GM12872 (cell line): ENCODE data around the gene HELB.

ENCODE experiments used
- TF ChIP-seq, protein P1 (sequence below): IDR thresholded peaks from 3 replicates; pipeline ENCODE4 v1.5.1; 2011; ENCODE audit warnings: low read depth, mild to moderate bottlenecking, low read length, moderate library complexity; ENCODE audit not compliant: insufficient read depth

The HELB gene

DNA sequence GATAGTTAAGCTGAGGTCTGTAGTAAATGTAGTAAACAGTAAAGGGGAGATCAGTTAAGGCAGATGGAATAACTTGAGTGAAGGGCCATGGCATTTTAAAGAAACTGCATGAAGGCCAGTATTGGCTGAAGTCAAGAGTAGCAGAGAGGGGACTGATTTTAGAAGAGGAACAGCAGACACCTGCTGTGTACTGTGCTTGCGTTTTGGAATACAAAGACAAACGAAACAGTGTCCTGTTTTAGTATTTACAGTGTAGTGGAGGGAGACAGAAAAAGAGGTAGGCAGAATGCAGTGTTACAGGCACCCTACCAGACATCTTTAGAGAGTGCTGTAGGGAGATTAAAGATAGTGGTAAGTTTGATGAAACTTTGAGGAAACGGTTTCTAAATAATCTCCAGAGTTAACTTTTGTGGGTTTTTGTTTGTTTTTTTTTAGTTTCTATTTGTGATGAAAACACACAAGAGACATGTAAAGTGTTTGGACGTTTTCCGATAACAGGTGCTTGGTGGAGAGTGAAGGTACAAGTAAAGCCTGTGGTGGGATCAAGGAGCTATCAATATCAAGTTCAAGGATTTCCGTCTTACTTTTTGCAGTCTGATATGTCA, 2.1 kb downstream of the HELB start:
- TF ChIP-seq, protein P1, sequence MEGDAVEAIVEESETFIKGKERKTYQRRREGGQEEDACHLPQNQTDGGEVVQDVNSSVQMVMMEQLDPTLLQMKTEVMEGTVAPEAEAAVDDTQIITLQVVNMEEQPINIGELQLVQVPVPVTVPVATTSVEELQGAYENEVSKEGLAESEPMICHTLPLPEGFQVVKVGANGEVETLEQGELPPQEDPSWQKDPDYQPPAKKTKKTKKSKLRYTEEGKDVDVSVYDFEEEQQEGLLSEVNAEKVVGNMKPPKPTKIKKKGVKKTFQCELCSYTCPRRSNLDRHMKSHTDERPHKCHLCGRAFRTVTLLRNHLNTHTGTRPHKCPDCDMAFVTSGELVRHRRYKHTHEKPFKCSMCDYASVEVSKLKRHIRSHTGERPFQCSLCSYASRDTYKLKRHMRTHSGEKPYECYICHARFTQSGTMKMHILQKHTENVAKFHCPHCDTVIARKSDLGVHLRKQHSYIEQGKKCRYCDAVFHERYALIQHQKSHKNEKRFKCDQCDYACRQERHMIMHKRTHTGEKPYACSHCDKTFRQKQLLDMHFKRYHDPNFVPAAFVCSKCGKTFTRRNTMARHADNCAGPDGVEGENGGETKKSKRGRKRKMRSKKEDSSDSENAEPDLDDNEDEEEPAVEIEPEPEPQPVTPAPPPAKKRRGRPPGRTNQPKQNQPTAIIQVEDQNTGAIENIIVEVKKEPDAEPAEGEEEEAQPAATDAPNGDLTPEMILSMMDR = no peak

DNA sequence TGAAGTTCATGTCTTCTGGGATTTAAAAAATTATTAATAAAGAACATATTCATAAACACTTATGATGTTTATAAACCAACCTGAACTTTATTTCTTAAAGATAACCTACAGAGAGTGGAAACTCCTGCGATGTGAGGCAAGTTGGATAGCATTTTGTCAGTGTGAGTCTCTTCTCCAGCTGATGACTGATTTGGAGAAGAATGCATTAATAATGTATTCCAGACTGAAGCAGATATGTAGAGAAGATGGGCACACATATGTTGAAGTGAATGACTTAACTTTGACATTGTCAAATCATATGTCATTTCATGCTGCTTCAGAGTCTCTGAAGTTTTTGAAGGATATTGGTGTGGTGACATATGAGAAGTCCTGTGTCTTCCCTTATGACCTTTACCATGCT, 7.3 kb downstream of the HELB start:
- TF ChIP-seq, protein P1 = no peak

DNA sequence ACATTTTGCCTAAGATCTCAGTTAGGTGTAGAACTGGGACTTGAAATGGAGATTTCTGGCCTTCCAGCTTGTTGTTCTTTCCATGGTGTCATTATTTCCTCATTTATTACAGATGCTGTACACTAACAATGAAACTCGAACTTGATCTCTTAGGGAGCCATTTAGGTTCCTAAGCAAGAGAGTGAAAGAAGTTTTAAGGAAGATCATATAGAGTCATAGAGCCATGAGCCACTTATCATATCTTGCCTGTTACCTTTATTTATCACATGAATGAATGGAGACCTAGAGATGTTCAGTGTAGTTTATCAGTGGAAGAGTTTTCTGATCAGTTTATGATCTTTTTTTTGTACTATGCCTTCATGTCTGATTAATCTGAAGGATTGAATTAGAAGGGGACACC, 9.9 kb downstream of the HELB start:
- TF ChIP-seq, protein P1 = no peak

DNA sequence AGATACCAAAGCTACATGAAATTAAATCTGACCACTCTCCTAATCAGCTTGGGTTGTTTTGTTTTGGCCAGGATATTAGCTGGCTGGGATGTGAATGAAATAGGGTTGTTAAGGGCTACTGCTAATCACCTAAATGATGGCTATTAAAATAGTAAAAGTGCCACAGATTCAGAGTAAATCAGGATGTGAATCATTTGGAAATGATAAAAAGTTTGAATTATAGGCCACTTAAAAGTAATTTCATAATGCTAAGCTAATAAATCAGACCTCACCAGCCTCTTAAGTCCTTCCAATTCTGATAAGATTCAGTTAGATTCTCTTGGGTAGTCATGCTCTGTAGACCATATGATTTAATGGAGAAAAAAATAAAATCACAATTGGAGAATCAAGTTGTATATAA, 12.0 kb downstream of the HELB start:
- TF ChIP-seq, protein P1 = no peak

DNA sequence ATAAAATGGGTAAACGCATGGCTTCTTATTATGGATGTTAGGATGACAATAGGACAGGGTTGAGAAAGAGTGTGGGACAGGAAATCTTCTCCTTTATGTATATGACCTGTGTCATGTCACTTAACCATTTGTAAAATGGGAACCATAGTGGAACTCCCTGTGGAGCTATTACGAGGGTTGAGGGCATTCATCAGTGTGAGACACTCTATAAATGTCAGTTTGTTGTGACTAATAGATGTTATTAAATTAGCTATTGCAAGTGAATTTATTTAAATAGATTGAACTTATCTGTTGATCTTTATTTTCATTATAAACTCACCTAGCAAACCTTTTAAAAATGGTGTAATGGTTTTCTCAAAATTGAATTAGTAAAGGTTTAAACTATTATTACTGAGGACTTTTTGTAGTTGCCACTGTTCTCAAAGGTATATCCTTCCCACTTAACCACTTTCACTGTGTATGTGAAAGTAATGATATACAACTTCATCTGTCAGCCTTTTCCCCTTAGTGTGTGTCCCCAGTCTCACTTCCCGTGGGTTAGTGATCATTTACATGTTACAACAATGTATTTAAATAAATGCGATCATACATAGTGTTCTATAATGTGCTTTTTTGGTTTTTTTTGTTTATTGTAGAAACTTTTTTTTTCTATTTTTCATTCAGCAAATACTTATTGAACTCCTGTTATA, 17.1 kb downstream of the HELB start:
- TF ChIP-seq, protein P1 = no peak

DNA sequence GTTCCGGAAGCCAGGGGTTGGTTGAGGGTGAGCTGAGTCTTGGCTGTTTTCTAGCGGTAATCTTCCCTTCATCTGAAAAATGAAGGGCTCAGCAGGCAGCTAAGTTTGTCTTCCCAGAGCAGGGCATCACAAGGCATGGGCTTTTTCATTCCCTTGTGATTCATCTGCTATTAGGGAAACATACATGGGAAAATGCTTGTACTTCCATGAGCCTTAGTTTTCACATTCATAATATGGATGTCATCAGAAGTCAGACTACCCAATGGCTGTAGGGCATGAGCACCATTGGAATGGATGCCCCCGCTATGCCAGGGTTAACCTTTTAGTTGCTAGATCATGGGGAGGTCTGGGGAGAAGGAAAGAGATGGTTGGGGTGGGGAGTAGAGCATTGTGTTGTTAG, 18.7 kb downstream of the HELB start:
- TF ChIP-seq, protein P1 = no peak

DNA sequence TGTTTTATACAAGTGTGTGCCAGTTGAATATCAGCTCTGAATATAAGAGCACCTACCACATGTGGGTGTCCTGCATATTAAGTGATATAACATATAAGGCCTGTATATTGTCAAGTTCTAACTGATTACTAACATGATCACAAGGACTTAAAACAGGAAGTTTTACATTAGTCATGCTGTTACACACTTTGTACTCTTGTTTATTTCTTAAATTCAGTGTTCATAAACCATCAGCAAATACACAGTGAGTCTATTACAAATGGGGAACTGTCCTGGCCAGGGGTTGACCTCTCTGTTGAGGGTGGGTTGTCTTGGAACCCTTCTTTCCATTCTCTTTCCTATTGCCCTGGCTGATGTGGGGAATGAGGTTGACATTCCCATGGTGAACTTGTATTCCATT, 19.1 kb downstream of the HELB start:
- TF ChIP-seq, protein P1 = no peak
